Measurements from ENCODE around the gene LRMDA.

The LRMDA gene

DNA sequence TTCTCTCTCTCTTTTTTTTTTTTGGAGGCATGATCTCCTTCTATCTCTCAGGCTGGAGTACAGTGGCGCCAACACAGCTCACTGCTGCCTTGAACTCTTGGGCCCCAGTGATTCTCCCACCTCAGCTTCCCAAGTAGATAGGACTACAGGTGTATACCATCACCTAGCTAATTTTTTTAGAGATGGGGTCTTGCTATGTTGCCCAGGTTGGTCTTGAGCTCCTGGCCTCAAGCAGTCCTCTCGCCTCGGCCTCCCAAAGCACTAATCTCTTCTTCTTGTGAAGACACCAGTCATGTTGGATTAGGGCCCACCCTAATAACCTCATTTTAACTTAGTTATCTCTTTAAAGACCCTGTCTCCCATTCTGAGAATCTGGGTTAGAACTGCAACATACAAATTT lies 45.6 kb downstream of the LRMDA start:
- no peak for DNase-seq (ENCODE audit: low read depth in 2 of 2)

GRCh38 chr10:75477680-75478079 lies 46.3 kb downstream of the LRMDA start:
- no peak for DNase-seq (ENCODE audit: low read depth in 2 of 2)

- no peak for DNase-seq (ENCODE audit: low read depth in 2 of 2)
Observed at GRCh38 chr10:75480374-75480773, 49.0 kb downstream of the LRMDA start.

GRCh38 chr10:75483188-75483587 lies 51.8 kb downstream of the LRMDA start:
- no peak for DNase-seq (ENCODE audit: low read depth in 2 of 2)

DNA sequence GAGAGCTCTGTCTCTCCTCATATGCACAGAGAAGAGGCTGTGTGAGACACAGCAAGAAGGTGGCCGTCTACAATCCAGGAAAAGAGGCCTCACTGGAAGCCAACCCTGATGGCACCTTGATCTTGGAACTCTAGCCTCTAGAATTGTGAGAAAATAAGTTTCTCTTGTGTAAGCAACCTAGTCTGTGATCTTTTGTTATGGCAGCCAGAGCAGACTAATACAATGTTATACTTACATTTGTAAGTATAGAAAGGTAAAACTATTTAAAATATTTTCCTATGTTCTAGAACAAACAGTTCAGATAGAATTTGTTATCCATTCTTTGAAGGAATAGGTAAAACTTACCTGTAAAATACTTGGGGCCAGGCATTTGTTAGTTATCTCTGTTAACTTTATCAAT lies 53.3 kb downstream of the LRMDA start:
- no peak for DNase-seq (ENCODE audit: low read depth in 2 of 2)

DNA sequence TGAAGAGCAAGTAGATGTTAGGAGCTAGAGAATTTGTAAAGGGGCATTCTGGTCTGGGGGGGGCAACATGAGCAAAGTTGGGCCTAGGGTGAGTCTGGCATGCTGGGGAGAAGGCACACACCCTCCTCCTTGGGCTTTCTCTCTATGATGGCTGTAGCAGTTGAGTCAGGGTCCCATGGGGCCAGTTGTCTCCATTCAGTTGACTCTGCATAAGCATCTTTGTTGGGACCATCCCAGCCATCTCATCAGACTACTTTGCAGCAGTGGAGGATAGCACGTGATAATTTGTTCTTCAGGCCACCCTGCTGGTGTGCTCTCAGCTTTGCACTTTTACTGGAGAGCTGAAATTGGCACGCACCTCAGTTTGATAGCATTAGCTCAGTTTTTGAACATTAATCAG lies 55.2 kb downstream of the LRMDA start:
- DNase-seq (ENCODE audit: low read depth in 2 of 2), result no peak

- DNase-seq (ENCODE audit: low read depth in 2 of 2), result no peak
Observed at GRCh38 chr10:75487087-75487754, 55.8 kb downstream of the LRMDA start.

GRCh38 chr10:75487755-75488125 lies 56.3 kb downstream of the LRMDA start:
- no peak for DNase-seq (ENCODE audit: low read depth in 2 of 2)

- no peak for DNase-seq (ENCODE audit: low read depth in 2 of 2)
Observed at GRCh38 chr10:75492173-75492925, 60.9 kb downstream of the LRMDA start.

- no peak for DNase-seq (ENCODE audit: low read depth in 2 of 2)
Observed at GRCh38 chr10:75493464-75493863, 62.0 kb downstream of the LRMDA start.

DNA sequence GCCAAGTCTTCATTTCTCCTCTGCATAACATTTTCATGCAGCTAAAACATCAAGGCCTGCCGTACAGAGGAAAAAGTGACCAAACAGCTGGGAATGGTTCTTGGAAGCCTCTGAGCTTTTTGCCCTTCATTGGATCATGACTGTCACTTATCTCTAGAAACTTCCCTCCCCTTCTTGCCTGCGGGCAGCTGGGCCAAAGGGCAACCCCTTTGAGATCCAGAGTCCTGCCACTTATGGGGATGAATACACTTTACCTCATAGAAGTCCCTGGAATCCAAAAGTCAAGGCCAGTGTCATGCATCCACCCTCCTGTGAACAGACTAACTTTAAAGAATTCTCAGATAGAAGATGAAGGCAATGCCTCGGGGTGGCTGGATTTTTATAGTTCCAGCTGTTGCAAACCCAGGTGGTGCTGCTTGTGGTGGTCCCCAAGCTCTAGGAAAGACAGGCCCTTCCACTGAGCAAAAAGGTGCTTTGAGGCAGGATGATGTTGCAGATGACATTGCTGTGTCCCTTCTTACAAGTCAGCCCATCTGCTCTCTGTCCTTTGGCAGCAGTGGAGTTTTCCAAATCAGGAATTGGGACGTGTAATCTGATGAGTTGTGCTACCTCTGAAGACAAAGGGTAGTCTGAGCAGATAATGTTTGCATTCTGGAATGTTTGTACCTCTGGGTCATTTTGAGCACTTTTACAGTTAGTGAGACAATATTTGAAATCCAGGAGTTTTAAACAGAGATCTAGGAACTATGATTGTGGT lies 64.2 kb downstream of the LRMDA start:
- DNase-seq (ENCODE audit: low read depth in 2 of 2), result no peak

DNA sequence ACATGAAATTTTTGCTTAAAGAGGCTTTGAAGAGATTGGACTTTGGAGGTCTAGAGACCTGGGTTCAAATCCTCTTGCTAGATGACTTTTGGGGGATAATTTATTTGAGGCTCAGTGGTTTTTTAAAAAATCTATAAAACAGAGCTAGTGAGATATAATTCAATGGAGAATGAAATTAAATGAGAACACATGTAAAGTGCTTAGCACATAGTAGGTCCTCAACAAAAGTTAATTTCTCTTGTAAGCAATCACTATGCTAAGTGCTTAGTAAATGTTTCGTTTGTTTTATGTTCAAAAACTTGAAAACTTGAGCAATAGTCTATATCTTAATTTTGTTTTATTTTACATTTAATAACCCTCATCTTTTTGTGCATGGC lies 64.8 kb downstream of the LRMDA start:
- no peak for DNase-seq (ENCODE audit: low read depth in 2 of 2)

- no peak for DNase-seq (ENCODE audit: low read depth in 2 of 2)
Observed at GRCh38 chr10:75497997-75498883, 66.8 kb downstream of the LRMDA start.

DNA sequence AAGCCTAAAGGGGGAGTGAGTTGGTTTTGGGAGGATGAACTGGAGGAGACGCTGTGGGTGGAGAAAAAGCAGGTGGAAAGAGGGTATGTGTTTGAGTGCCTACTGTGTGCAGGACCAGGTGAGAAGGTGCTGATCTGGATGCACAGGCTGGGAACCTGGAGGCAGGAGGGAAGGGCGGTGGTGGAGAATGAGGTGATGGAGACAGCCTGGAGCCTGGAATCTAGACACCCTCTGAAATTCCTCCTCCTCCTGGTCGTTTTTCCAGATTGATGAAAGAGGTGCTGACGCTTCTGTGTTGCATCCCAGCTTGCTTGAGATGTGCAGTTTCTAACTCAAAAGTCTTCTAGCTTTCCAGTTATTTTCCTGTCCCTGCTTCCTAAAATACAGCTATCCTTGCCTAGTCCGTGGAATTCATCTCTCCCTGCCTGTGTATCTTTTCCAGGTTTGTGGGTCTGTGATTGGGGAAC lies 67.5 kb downstream of the LRMDA start:
- DNase-seq (ENCODE audit: low read depth in 2 of 2), result no peak

GRCh38 chr10:75499556-75500160 lies 68.2 kb downstream of the LRMDA start:
- DNase-seq (ENCODE audit: low read depth in 2 of 2), result no peak

DNA sequence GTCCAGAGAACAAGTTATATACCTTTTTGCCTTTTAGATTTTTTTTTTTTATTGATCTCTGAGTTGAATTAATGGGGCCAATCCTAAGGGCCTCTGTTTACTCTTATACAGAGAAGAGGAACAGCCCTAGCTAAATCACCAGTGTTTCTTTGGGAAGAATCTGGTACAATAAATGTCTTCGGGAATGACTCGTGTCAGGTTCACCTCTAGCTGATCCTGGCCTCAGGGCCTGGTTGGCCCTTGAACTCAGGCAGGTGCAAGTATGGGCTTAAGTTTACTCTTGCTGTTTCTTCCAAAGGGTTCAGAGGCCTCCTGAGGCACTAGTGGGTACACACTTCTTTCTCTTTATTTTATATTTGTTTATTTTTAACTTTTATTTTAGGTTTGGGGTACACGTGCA lies 71.0 kb downstream of the LRMDA start:
- DNase-seq (ENCODE audit: low read depth in 2 of 2), result no peak

DNA sequence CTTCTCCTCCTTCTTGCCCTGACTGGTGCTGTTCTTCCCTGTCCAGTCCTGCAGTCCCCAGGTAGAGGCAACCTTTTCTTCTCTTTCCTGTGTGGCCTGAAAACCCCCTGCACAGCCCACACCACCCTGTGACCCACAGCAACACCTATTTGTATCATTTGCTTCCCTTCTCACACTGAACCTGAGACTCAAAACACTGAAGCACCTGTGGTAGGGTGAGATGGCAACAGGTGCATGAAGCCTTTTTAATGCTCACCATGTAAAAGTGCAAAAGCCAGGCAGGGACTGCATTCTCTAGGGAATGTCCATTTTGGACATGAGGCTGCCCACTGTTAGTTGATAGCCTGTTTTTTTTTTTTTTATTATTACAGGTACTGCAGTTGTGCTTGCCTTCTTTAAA lies 71.4 kb downstream of the LRMDA start:
- DNase-seq (ENCODE audit: low read depth in 2 of 2), result no peak

DNA sequence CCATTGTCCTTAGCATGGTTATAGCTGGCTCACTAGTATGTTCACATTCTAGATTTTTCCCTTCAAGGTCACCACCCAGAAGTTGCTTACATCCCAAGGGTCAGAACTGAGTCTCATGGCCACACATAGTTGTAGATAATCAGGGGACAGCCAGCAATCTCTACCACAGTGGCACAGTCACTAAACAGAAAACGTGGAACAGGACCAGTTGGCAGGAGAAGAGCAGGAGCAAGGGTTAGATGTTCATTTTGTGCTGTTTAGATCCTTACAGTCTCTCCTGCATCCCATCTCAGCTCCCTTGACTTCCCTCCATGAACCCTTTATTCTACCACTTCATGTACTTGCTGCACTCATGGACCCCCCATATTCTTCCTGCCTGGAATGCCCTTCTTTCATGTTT lies 73.9 kb downstream of the LRMDA start:
- DNase-seq (ENCODE audit: low read depth in 2 of 2), result no peak

GRCh38 chr10:75505840-75506506 lies 74.5 kb downstream of the LRMDA start:
- no peak for DNase-seq (ENCODE audit: low read depth in 2 of 2)

DNA sequence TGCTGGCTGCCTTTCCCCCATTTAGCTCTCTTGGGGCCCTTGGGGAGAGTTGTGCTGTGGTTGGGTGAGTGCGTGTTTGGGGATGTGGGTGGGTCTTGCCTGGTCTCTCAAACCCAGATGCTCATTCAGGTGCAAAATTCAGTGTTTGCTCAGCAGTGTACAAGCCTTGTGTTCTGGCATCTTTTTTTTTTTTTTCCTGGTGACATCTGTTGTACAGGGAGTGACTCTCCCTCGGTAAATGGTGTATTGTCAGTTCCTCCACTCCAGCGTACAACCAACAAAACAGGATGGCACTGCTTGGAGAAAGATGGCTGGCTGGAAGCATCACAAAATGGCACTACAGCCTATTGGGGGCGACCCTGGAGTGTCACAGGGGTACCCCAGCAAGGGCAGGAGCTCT lies 75.5 kb downstream of the LRMDA start:
- no peak for DNase-seq (ENCODE audit: low read depth in 2 of 2)

GRCh38 chr10:75507469-75507868 lies 76.0 kb downstream of the LRMDA start:
- no peak for DNase-seq (ENCODE audit: low read depth in 2 of 2)
